Measurements from ENCODE around the gene NTN4. TPM values are rescaled to one million over a fixed set of nuclear protein-coding genes. Genes with fewer than 3 reads are reported as not detected.
"Not testable (repeated sequence)": the region's sequence is repeated elsewhere in the genome, so short reads cannot be mapped to it uniquely, and the experiment has no call there.

The NTN4 gene
- total RNA-seq, 1 experiment from 2014 or later: 3.1 TPM

- DNase-seq (ENCODE audit: low read depth): no peak
These were observed 132.2 kb downstream of the NTN4 start for GRCh38 chr12:95658386-95658785.

GRCh38 chr12:95654665-95655064 lies 135.9 kb downstream of the NTN4 start:
- not testable (repeated sequence) for DNase-seq (ENCODE audit: low read depth)

- peak; percentile 53 for DNase-seq (ENCODE audit: low read depth)
These were observed 136.6 kb downstream of the NTN4 start for GRCh38 chr12:95653771-95654546.

GRCh38 chr12:95651681-95652080 lies 138.9 kb downstream of the NTN4 start:
- no peak for DNase-seq (ENCODE audit: low read depth)

GRCh38 chr12:95648990-95649791 lies 141.4 kb downstream of the NTN4 start:
- peak; percentile 78 for DNase-seq (ENCODE audit: low read depth)

- DNase-seq (ENCODE audit: low read depth): peak; percentile 41
These were observed 143.8 kb downstream of the NTN4 start for GRCh38 chr12:95646781-95647190.

- no peak for DNase-seq (ENCODE audit: low read depth)
These were observed 147.3 kb downstream of the NTN4 start for GRCh38 chr12:95643256-95643655.

GRCh38 chr12:95642583-95642982 lies 148.0 kb downstream of the NTN4 start:
- no peak for DNase-seq (ENCODE audit: low read depth)

- DNase-seq (ENCODE audit: low read depth): no peak
These were observed 149.1 kb downstream of the NTN4 start for GRCh38 chr12:95641299-95641952.

GRCh38 chr12:95640516-95640915 lies 150.0 kb downstream of the NTN4 start:
- no peak for DNase-seq (ENCODE audit: low read depth)

- no peak for DNase-seq (ENCODE audit: low read depth)
These were observed 153.0 kb downstream of the NTN4 start for GRCh38 chr12:95637471-95638155.

GRCh38 chr12:95637010-95637409 lies 153.6 kb downstream of the NTN4 start:
- no peak for DNase-seq (ENCODE audit: low read depth)

GRCh38 chr12:95634622-95635621 lies 155.6 kb downstream of the NTN4 start:
- no peak for DNase-seq (ENCODE audit: low read depth)

- DNase-seq (ENCODE audit: low read depth): peak; percentile 32
These were observed 156.7 kb downstream of the NTN4 start for GRCh38 chr12:95633732-95634465.

- peak; percentile 84 for DNase-seq (ENCODE audit: low read depth)
These were observed 157.4 kb downstream of the NTN4 start for GRCh38 chr12:95633049-95633731.

- DNase-seq (ENCODE audit: low read depth): no peak
These were observed 160.1 kb downstream of the NTN4 start for GRCh38 chr12:95630496-95630895.

- DNase-seq (ENCODE audit: low read depth): no peak
These were observed 161.2 kb downstream of the NTN4 start for GRCh38 chr12:95629392-95629791.

GRCh38 chr12:95626854-95627253 lies 163.7 kb downstream of the NTN4 start:
- no peak for DNase-seq (ENCODE audit: low read depth)

- no peak for DNase-seq (ENCODE audit: low read depth)
These were observed 165.6 kb downstream of the NTN4 start for GRCh38 chr12:95625012-95625411.
